Adrenal gland (tissue), 5 donors: ENCODE measurements around the gene EFR3B.

Experiments
- POLR2A ChIP-seq, 2 donors: fragments of 450-650 bp; IDR thresholded peaks; one replicate each; pipeline ENCODE4 v1.6.1; 2017; ENCODE audit warnings: antibody characterized with exemption in 2 of 2, mild to moderate bottlenecking in 2 of 2, moderate library complexity in 1 of 2
- TF ChIP-seq, protein P1 (sequence below), 6 experiments: fragments of 450-650 bp in 4 of 6; fragments of 200-600 bp in 2 of 6; sonication (generic) in 1 of 6; IDR thresholded peaks; 1 replicate in 5 of 6; 2 replicates in 1 of 6; pipeline versions ENCODE4 v1.5.1 to v1.8.0; 2016 to 2021; ENCODE audit warnings: antibody characterized with exemption in 6 of 6, mild to moderate bottlenecking in 2 of 6, moderate library complexity in 1 of 6
- donor health status: DM: no; HTN: no; CAD: no.

DNA sequence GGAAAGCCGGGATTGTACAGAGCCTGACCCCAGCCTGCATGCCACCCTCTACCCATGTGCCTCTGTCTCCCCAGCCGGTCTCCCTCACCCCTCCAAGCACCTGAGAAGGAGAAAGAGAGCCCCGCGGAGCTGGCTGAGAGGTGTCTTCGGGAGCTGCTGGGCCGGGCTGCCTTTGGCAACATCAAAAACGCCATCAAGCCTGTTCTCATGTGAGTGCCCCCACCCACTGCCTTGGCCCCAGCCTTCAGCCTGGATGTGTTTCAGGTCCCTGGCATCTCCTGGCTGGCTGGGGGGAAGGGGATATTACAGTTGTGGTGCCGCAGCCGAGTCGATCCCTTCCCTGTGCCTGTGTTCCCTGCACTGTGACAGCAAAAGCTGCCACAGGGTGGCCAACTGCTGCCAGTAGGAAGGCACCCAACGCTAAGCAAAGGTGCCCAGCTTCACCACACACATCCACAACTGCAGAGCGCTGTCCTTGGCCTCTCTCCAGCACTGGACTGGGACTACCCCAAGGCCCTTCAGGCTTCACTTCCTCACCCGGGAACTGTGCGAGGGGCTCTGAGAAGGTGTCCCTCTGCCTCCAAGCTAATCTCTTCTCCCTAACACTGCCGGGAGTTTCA lies 88.1 kb downstream of the EFR3B start:
- TF ChIP-seq, protein P1, sequence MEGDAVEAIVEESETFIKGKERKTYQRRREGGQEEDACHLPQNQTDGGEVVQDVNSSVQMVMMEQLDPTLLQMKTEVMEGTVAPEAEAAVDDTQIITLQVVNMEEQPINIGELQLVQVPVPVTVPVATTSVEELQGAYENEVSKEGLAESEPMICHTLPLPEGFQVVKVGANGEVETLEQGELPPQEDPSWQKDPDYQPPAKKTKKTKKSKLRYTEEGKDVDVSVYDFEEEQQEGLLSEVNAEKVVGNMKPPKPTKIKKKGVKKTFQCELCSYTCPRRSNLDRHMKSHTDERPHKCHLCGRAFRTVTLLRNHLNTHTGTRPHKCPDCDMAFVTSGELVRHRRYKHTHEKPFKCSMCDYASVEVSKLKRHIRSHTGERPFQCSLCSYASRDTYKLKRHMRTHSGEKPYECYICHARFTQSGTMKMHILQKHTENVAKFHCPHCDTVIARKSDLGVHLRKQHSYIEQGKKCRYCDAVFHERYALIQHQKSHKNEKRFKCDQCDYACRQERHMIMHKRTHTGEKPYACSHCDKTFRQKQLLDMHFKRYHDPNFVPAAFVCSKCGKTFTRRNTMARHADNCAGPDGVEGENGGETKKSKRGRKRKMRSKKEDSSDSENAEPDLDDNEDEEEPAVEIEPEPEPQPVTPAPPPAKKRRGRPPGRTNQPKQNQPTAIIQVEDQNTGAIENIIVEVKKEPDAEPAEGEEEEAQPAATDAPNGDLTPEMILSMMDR (IDR thresholded peaks at IDR 0.05): no peak
- no peak for TF ChIP-seq POLR2A (IDR thresholded peaks at IDR 0.05)
